ENCODE measurements around the gene WNT3A.

WNT3A gene

GRCh38 chr1:228098323-228098931 is 91.6 kb downstream of the WNT3A start:
- Histone ChIP-seq H4K20me1 (ENCODE audit: insufficient read depth, low read length) (no peaks in the 10 kb centered on the region), H3K9ac (ENCODE audit: low read length) (no peak overlapping the region), H3K4me1 (ENCODE audit: insufficient read depth, low read length, severe bottlenecking) (peaks cover 12% of the 10 kb centered on the region), H3K27ac (ENCODE audit: low read depth, low read length, poor library complexity, severe bottlenecking) (no peak overlapping the region), H3K9me2 (ENCODE audit: low read depth, low read length) (no peaks in the 10 kb centered on the region), H3K27me3 (ENCODE audit: insufficient read depth, low read length) (no peaks in the 10 kb centered on the region), H3K9me3 (ENCODE audit: low read length) (peaks cover 14% of the 10 kb centered on the region), H3K79me2 (ENCODE audit: insufficient read depth, low read length) (peaks cover 35% of the 10 kb centered on the region), H2AFZ (ENCODE audit: low read length) (no peak overlapping the region), H3K36me3 (ENCODE audit: insufficient read depth, low read length) (peaks cover 80% of the 10 kb centered on the region), H3K4me2 (ENCODE audit: low read length) (no peak overlapping the region), H3F3A (ENCODE audit: insufficient read depth, low read length) (peaks cover 9% of the 10 kb centered on the region), H3K4me3 (ENCODE audit: low read depth, low read length, poor library complexity, severe bottlenecking) (no peak overlapping the region)
- TF ChIP-seq CTCF (IDR thresholded peaks at IDR 0.05; ENCODE audit: low read length) = no peak
- TF ChIP-seq EZH2 (IDR thresholded peaks at IDR 0.05; ENCODE audit: borderline replicate concordance, low read length) = no peak

DNA sequence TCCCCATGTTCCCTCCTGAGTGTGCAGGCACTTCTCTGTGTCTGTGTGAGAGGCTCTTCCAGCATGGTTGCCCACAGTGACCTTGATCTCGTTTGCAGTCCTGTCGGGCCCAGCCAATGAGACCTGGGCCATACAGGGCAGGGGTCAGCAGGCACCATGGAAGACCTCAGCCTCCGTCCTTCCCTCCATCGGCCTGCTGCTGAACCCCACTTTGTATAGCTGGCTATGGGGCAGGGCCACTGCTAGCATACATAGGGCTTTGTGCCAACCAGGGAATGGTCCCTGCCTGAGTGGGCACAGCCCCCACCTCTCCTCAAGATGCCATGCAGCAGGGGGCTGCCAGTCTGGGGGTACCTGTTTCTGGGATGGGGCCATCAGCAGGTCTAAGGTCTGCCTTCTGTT is 92.5 kb downstream of the WNT3A start:
- Histone ChIP-seq H3F3A (ENCODE audit: insufficient read depth, low read length) (peaks cover 9% of the 10 kb centered on the region), H3K9ac (ENCODE audit: low read length) (no peak overlapping the region), H3K4me2 (ENCODE audit: low read length) (no peak overlapping the region), H3K36me3 (ENCODE audit: insufficient read depth, low read length) (peaks cover 71% of the 10 kb centered on the region), H3K4me3 (ENCODE audit: low read depth, low read length, poor library complexity, severe bottlenecking) (no peak overlapping the region), H3K9me3 (ENCODE audit: low read length) (peaks cover 14% of the 10 kb centered on the region), H3K27ac (ENCODE audit: low read depth, low read length, poor library complexity, severe bottlenecking) (no peak overlapping the region), H3K9me2 (ENCODE audit: low read depth, low read length) (no peaks in the 10 kb centered on the region), H3K27me3 (ENCODE audit: insufficient read depth, low read length) (no peaks in the 10 kb centered on the region), H2AFZ (ENCODE audit: low read length) (no peak overlapping the region), H4K20me1 (ENCODE audit: insufficient read depth, low read length) (no peaks in the 10 kb centered on the region), H3K79me2 (ENCODE audit: insufficient read depth, low read length) (peaks cover 26% of the 10 kb centered on the region), H3K4me1 (ENCODE audit: insufficient read depth, low read length, severe bottlenecking) (peaks cover 21% of the 10 kb centered on the region)
- TF ChIP-seq CTCF (IDR thresholded peaks at IDR 0.05; ENCODE audit: low read length) = no peak
- no peak for TF ChIP-seq EZH2 (IDR thresholded peaks at IDR 0.05; ENCODE audit: borderline replicate concordance, low read length)

DNA sequence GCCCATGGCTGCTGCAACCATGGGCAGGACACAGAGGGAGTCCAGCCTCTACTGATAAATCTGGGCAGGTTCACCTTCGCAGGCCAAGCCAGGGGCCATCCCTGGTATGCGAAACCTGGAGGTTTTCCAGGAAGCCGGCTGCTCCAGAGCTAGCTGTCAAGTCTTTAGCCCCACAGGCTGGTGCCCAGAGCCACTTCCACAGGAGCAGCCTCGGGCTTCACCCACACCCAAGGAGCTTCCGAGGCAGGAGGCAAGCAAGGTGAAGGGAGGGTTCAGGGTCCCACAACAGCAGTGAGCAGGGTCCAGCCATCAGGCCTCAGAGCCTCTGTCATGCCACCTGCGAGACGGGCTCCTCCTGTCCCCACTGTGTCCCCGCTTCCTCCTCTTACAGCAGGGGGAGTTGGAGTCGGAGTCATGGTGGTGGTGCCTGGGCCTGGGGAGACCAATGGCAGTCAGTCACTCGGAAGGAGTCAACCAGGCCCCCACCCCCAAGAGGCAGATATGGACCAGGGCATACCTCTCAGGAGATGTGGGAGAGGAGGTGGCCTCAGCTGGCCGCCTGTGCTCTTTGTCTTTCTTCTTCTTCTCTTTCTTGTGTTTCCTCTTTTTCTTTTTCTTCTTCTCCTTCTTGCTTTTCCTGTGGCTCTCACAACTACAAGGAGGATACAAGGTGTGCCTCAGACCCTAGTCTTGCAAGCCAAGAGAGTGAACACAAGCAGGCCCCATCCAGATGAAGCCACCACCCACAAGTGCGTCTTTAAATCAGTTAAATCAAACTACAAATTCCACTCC is 94.2 kb downstream of the WNT3A start:
- H3K4me2 ChIP-seq (ENCODE audit: low read length) = peak overlapping the region; percentile 78
- peaks cover 23% of the 10 kb centered on the region for H3K4me1 ChIP-seq (ENCODE audit: insufficient read depth, low read length, severe bottlenecking)
- peaks cover 9% of the 10 kb centered on the region for H3K79me2 ChIP-seq (ENCODE audit: insufficient read depth, low read length)
- no peaks in the 10 kb centered on the region for H3K9me2 ChIP-seq (ENCODE audit: low read depth, low read length)
- H2AFZ ChIP-seq (ENCODE audit: low read length) = no peak overlapping the region
- H3K27me3 ChIP-seq (ENCODE audit: insufficient read depth, low read length) = no peaks in the 10 kb centered on the region
- peaks cover 67% of the 10 kb centered on the region for H3K36me3 ChIP-seq (ENCODE audit: insufficient read depth, low read length)
- H3K4me3 ChIP-seq (ENCODE audit: low read depth, low read length, poor library complexity, severe bottlenecking) = peak overlapping the region; percentile 96
- H3K9ac ChIP-seq (ENCODE audit: low read length) = peak overlapping the region; percentile 89; the same call in 1 of the 2 replicates
- H4K20me1 ChIP-seq (ENCODE audit: insufficient read depth, low read length) = no peaks in the 10 kb centered on the region
- TF ChIP-seq CTCF (IDR thresholded peaks at IDR 0.05; ENCODE audit: low read length) = no peak
- no peak for TF ChIP-seq EZH2 (IDR thresholded peaks at IDR 0.05; ENCODE audit: borderline replicate concordance, low read length)
- peak overlapping the region; percentile 64 for H3K27ac ChIP-seq (ENCODE audit: low read depth, low read length, poor library complexity, severe bottlenecking)
- no peaks in the 10 kb centered on the region for H3K9me3 ChIP-seq (ENCODE audit: low read length)
- peaks cover 9% of the 10 kb centered on the region for H3F3A ChIP-seq (ENCODE audit: insufficient read depth, low read length)

Data from OCI-LY1 (cell line).